Mesendoderm (in vitro differentiated cells): ENCODE data around the gene KRT6A.

ENCODE experiments used
- DNase-seq: peaks from one replicate; pipeline ENCODE4 v3.0.0; 2013
- H2AK5ac ChIP-seq: 2 replicates; pipeline ENCODE4 v1.6.1; 2013; ENCODE audit warnings: low read length, inconsistent platforms
- H2BK120ac ChIP-seq: 2 replicates; pipeline ENCODE4 v1.6.1; 2013; ENCODE audit warnings: low read depth, mild to moderate bottlenecking, low read length, moderate library complexity, mixed read lengths
- H2BK15ac ChIP-seq: replicated peaks from 2 replicates; pipeline ENCODE4 v1.6.1; 2013; ENCODE audit warnings: low read depth, mild to moderate bottlenecking, moderate library complexity
- H2BK5ac ChIP-seq: 2 replicates; pipeline ENCODE4 v1.6.1; 2013; ENCODE audit warnings: low read length, inconsistent platforms
- H3K18ac ChIP-seq: 2 replicates; pipeline ENCODE4 v1.6.1; 2013; ENCODE audit warnings: mild to moderate bottlenecking, low read length, mixed read lengths
- H3K23ac ChIP-seq: one replicate; pipeline ENCODE4 v1.6.1; 2013; ENCODE audit warnings: low read length
- H3K27ac ChIP-seq: 2 replicates; pipeline ENCODE4 v1.5.1; 2013; ENCODE audit warnings: low read depth, mild to moderate bottlenecking, inconsistent platforms, low read length, moderate library complexity
- H3K27me3 ChIP-seq: 2 replicates; pipeline ENCODE4 v1.6.1; 2013; ENCODE audit warnings: low read length, control low read depth, mild to moderate bottlenecking, inconsistent platforms; ENCODE audit not compliant: insufficient read depth, poor library complexity
- H3K36me3 ChIP-seq: 2 replicates; pipeline ENCODE4 v1.6.1; 2013; ENCODE audit warnings: low read length, inconsistent platforms; ENCODE audit not compliant: control insufficient read depth, insufficient read depth
- H3K4ac ChIP-seq: one replicate; pipeline ENCODE4 v1.6.1; 2013; ENCODE audit warnings: low read depth, mild to moderate bottlenecking, low read length, moderate library complexity
- H3K4me1 ChIP-seq: 2 replicates; pipeline ENCODE4 v1.6.1; 2013; ENCODE audit warnings: low read depth, low read length, inconsistent platforms; ENCODE audit not compliant: control insufficient read depth
- H3K4me2 ChIP-seq: 2 replicates; pipeline ENCODE4 v1.6.1; 2013; ENCODE audit warnings: low read length
- H3K4me3 ChIP-seq: 2 replicates; pipeline ENCODE4 v1.5.1; 2013; ENCODE audit warnings: mild to moderate bottlenecking, low read length
- H3K56ac ChIP-seq: one replicate; pipeline ENCODE4 v1.6.1; 2013; ENCODE audit warnings: low read length
- H3K79me1 ChIP-seq: 2 replicates; pipeline ENCODE4 v1.6.1; 2013; ENCODE audit warnings: low read length, inconsistent platforms
- H3K79me2 ChIP-seq: 2 replicates; pipeline ENCODE4 v1.6.1; 2013; ENCODE audit warnings: mild to moderate bottlenecking, low read length; ENCODE audit not compliant: control insufficient read depth, insufficient read depth
- H3K9ac ChIP-seq: 2 replicates; pipeline ENCODE4 v1.6.1; 2013; ENCODE audit warnings: low read length, inconsistent platforms
- H4K5ac ChIP-seq: one replicate; pipeline ENCODE4 v1.6.1; 2013; ENCODE audit warnings: low read length
- H4K8ac ChIP-seq: one replicate; pipeline ENCODE4 v1.6.1; 2013; ENCODE audit warnings: low read depth, mild to moderate bottlenecking, control low read depth, low read length, moderate library complexity
- WGBS: extraction: QIAGEN DNeasy Blood & Tissue Kit; methylation state at CpG from one replicate; pipeline ENCODE4 v1.1.7; 2013; ENCODE audit warnings: low lambda C conversion rate, missing lambda C conversion rate; ENCODE audit not compliant: insufficient coverage; ENCODE audit errors: extremely low coverage; 5-methylcytosine and 5-hydroxymethylcytosine counted together

The KRT6A gene

DNA sequence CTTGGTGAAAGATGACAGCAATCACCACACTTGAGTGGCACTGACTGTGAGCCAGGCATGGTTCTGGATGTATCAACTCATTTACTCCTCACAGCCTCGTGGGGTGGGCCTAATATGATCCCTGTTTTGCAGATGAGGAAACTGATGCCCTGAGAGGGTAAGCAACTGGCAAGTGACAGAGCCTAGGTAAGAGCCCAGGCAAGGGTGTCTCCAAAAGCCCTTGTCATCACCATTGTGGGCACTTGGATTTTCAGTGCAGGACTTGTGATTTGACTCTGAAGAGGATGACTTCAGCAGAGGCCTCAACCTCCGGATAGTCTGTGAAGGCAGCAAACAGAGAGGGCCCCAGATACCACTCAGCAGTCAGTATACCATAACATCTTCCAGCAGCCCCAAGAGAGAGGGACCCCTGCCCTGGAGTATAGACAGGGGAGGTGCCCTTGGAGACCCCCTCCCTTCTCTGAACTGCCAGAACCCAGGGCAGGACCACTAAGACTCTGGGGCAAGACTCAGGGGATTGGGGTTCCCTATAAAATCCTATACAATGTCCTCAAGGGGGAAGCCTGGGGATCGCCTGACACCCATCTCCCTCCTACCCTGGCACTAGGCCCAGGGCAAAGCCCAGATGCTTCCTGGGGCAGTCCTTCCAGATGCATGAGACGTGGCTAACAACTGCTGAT is 34.2 kb upstream of the KRT6A start:
- Histone ChIP-seq H3K27me3 (no peaks in the 10 kb centered on the region), H3K9ac (no peak overlapping the region), H2BK5ac (no peak overlapping the region), H3K4me1 (no peaks in the 10 kb centered on the region), H2BK15ac (no peak overlapping the region), H3K4me3 (no peak overlapping the region), H3K18ac (no peak overlapping the region), H3K79me1 (no peaks in the 10 kb centered on the region), H3K56ac (no peak overlapping the region), H4K5ac (no peak overlapping the region), H2AK5ac (no peak overlapping the region), H4K8ac (no peak overlapping the region), H3K23ac (no peak overlapping the region), H3K4ac (no peak overlapping the region), H2BK120ac (no peak overlapping the region), H3K36me3 (no peaks in the 10 kb centered on the region), H3K27ac (no peak overlapping the region), H3K4me2 (no peak overlapping the region), H3K79me2 (no peaks in the 10 kb centered on the region)
- DNase-seq: no peak
- no CpG with 5 or more reads among the region's 4 CpGs for WGBS

DNA sequence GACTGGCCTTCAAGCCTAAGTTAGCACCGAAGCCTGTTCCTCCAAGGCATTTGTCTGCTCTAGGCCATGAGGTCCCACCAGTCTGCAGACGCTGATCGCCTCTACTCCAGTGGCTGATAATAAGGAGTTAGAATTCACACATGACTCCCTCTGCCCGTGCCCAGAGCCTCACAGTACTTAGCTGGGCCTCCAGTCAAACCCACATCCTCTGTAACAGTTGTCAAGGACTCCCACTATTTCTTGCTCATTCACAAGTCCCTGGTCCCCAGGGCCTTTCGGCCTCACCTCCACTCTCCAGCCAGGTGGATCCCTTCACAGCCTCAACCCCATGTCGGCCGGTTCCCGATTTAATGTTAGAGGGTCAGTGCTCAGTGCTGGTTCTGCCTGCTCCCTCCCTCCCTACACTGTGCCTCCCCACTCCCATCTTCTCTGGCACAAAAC is 33.5 kb upstream of the KRT6A start:
- Histone ChIP-seq H3K4me2 (no peak overlapping the region), H3K18ac (no peak overlapping the region), H3K27me3 (no peaks in the 10 kb centered on the region), H3K23ac (no peak overlapping the region), H2BK15ac (no peak overlapping the region), H4K5ac (no peak overlapping the region), H3K4me1 (no peaks in the 10 kb centered on the region), H3K56ac (no peak overlapping the region), H2BK5ac (no peak overlapping the region), H3K27ac (no peak overlapping the region), H3K79me2 (no peaks in the 10 kb centered on the region), H3K4me3 (no peak overlapping the region), H2AK5ac (no peak overlapping the region), H3K79me1 (no peaks in the 10 kb centered on the region), H3K9ac (no peak overlapping the region), H3K36me3 (no peaks in the 10 kb centered on the region), H2BK120ac (no peak overlapping the region), H3K4ac (no peak overlapping the region), H4K8ac (no peak overlapping the region)
- DNase-seq: no peak
- WGBS: no CpG with 5 or more reads among the region's 8 CpGs

DNA sequence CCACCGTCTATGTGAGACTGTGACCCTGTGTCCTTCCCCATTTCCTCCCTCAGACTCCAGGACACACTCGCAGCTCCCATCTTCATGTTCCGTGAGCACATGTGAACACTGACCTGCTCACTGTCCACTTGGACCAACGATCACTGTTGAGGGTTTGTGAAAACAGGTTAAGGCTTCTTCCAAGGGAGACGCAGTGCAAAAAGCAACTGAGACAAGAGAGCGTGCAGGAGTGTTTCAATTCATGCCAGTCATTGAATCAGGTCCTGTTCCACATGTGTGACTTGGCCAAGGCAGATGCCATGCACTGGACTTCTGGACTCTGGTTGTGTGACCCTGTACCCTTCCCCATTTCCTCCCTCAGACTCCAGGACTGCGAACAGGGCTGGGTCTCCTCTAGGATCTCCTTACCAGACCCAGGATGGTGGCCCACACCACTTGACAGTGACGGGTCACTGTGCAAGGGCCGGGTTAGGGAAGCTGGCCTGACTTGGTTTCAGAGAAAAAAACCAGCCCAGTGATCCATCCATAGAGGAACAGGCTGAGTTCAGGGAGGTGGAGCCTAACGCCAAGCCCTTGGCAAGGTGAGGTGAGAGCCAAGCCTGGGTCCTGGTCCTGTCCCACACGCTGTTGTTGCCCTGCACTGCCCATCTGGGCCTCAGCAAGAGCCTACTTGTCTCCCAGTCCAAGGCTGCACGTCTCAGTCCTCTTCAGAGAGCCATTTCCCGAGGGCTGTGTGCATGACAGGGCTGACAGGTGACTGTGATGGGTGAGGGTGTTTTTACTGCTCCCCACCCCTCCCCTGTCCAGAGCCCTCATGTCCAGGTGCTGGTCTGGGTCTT is 32.8 kb upstream of the KRT6A start:
- Histone ChIP-seq H2BK120ac (no peak overlapping the region), H3K36me3 (no peaks in the 10 kb centered on the region), H2AK5ac (no peak overlapping the region), H3K18ac (no peak overlapping the region), H3K27me3 (no peaks in the 10 kb centered on the region), H3K79me2 (no peaks in the 10 kb centered on the region), H3K4ac (no peak overlapping the region), H4K5ac (no peak overlapping the region), H2BK5ac (no peak overlapping the region), H2BK15ac (no peak overlapping the region), H3K27ac (no peak overlapping the region), H3K23ac (no peak overlapping the region), H3K9ac (no peak overlapping the region), H3K79me1 (no peaks in the 10 kb centered on the region), H3K4me1 (no peaks in the 10 kb centered on the region), H3K4me3 (no peak overlapping the region), H4K8ac (no peak overlapping the region), H3K56ac (no peak overlapping the region), H3K4me2 (no peak overlapping the region)
- WGBS: no CpG with 5 or more reads among the region's 13 CpGs
- DNase-seq: no peak

DNA sequence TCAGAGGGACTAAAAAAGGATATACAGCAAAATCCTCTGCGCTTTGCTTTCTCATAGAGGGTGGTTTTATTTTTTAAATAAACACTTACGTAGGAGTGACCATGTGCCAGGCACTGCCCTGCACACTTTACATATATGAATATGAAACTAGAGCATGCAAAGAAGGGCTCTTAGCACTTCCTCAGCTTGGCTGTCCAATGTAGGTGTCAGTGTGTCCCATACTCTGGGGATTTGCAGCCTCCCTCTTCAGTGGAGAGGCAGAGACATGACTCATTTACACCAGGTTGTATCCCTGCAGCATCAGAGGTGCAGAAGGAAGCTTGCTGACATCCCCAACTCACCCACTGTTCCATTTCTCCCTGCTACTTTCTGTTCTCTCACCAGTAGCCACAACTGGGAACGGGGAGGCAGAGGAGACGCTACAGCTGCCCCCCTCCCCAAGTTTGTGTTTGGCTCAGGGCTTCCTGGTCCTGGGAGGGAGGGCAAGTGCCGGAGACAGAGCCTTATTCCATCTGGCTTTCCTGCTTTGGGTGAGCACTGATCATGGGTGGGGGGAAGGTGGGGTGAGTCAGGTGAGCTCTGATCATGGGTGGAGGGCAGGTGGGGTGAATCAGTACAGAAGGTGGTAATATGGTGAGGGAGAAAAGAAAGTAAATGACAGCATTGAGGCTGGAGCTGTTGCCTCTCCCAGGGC is 32.0 kb upstream of the KRT6A start:
- no peak overlapping the region for H3K4me3 ChIP-seq
- no peaks in the 10 kb centered on the region for H3K36me3 ChIP-seq
- H3K27ac ChIP-seq: no peak overlapping the region
- H2BK15ac ChIP-seq: no peak overlapping the region
- no peak for DNase-seq
- H2AK5ac ChIP-seq: no peak overlapping the region
- no peak overlapping the region for H2BK5ac ChIP-seq
- no peaks in the 10 kb centered on the region for H3K79me2 ChIP-seq
- H4K5ac ChIP-seq: no peak overlapping the region
- H3K4me2 ChIP-seq: no peak overlapping the region
- no peak overlapping the region for H3K56ac ChIP-seq
- no peak overlapping the region for H2BK120ac ChIP-seq
- H3K18ac ChIP-seq: no peak overlapping the region
- H3K4ac ChIP-seq: no peak overlapping the region
- H4K8ac ChIP-seq: no peak overlapping the region
- no peaks in the 10 kb centered on the region for H3K27me3 ChIP-seq
- WGBS: no CpG with 5 or more reads among the region's 5 CpGs
- no peak overlapping the region for H3K23ac ChIP-seq
- no peaks in the 10 kb centered on the region for H3K4me1 ChIP-seq
- H3K9ac ChIP-seq: no peak overlapping the region
- no peaks in the 10 kb centered on the region for H3K79me1 ChIP-seq

DNA sequence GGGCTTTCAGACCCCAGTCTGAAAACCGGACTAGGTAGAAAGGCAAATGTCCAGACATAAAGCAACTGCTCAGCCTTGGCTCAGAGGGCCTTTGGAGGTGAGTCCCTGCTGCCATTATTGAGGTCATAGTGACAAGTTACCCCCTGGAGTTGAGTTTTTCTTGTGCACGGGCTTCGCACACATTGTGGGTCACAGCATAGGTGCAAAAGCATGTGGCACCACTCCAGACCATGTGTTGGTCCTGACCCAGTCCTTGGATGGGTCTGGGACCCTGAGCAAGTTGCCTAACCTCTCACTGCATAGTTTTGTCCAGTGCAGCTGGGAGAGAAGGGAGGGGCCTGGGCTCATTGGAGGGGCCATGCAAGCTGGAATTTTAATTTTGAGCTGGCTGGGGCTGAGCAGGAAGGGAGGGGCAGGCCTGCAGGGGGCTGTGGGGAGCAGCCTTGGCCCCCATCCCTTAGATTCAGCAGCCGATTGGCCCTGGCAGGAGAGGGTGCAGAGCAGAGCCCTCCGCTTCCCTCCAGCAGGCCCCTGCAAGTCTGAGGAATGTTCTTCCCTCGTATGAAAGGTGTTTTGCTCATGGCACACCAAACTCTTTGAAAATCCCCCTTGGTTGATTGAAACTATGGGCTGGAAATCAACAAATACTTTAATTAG is 31.3 kb upstream of the KRT6A start:
- H3K23ac ChIP-seq: no peak overlapping the region
- H2BK15ac ChIP-seq: no peak overlapping the region
- H3K27me3 ChIP-seq: no peaks in the 10 kb centered on the region
- H4K8ac ChIP-seq: no peak overlapping the region
- no peak overlapping the region for H3K9ac ChIP-seq
- no peaks in the 10 kb centered on the region for H3K4me1 ChIP-seq
- no peak overlapping the region for H3K27ac ChIP-seq
- H3K4me3 ChIP-seq: no peak overlapping the region
- H3K36me3 ChIP-seq: no peaks in the 10 kb centered on the region
- no peak overlapping the region for H3K4ac ChIP-seq
- H3K79me2 ChIP-seq: no peaks in the 10 kb centered on the region
- no peak overlapping the region for H3K56ac ChIP-seq
- H3K18ac ChIP-seq: no peak overlapping the region
- no peak overlapping the region for H2BK5ac ChIP-seq
- no peak for DNase-seq
- H2AK5ac ChIP-seq: no peak overlapping the region
- WGBS: no CpG with 5 or more reads among the region's 6 CpGs
- no peaks in the 10 kb centered on the region for H3K79me1 ChIP-seq
- H4K5ac ChIP-seq: no peak overlapping the region
- H2BK120ac ChIP-seq: no peak overlapping the region
- H3K4me2 ChIP-seq: no peak overlapping the region
